PC-3 (cell line): ENCODE measurements around the gene MRC2. TPM values are rescaled to one million over a fixed set of nuclear protein-coding genes. Genes with fewer than 3 reads are reported as not detected.

Experiments used
- ATAC-seq: fragments of 200-7000 bp; cut with Tn5 transposase; 2 replicates; pipeline ENCODE4 v1.9.1; 2020; ENCODE audit warnings: mild to moderate bottlenecking, moderate library complexity
- BruUV-seq: library from RNA; stranded (reverse); fragments of 400-500 nt; replicated peaks from 2 replicates; lab custom pipeline; 2021; lab: Mats Ljungman, UMichigan
- CTCF ChIA-PET: fragments of 300-600 bp; sonication (Branson Sonifier 250); formaldehyde crosslinking; loops from one replicate; lab custom pipeline; 2022; ENCODE audit warnings: antibody characterized with exemption; lab: Charles Lee
- POLR2A ChIA-PET: fragments of 300-600 bp; sonication (Branson Sonifier 250); formaldehyde crosslinking; loops from one replicate; lab custom pipeline; 2022; ENCODE audit warnings: antibody characterized with exemption; ENCODE audit not compliant: unreplicated experiment; lab: Charles Lee
- DNase-seq: peaks from one replicate; pipeline ENCODE4 v3.0.0-alpha.2; 2015
- H2AFZ ChIP-seq: fragments of 300-600 bp; sonication (generic); 2 replicates; pipeline ENCODE4 v1.6.0; 2016; ENCODE audit warnings: antibody characterized with exemption, low read length
- H3F3A ChIP-seq: fragments of 300-600 bp; sonication (generic); one replicate; pipeline ENCODE4 v1.6.0; 2017; ENCODE audit warnings: antibody characterized with exemption, low read length, control low read depth, mild to moderate bottlenecking; ENCODE audit not compliant: unreplicated experiment
- H3K27ac ChIP-seq: fragments of 300-600 bp; sonication (generic); 2 replicates; pipeline ENCODE4 v1.5.1; 2016; ENCODE audit warnings: mild to moderate bottlenecking, low read length
- H3K27me3 ChIP-seq: fragments of 300-600 bp; sonication (generic); 2 replicates; pipeline ENCODE4 v1.6.1; 2016; ENCODE audit warnings: low read length, mixed read lengths
- H3K36me3 ChIP-seq: fragments of 300-600 bp; sonication (generic); 2 replicates; pipeline ENCODE4 v1.6.1; 2016; ENCODE audit warnings: low read depth, mixed run types, low read length, mixed read lengths
- H3K4me1 ChIP-seq: fragments of 300-600 bp; sonication (generic); 2 replicates; pipeline ENCODE4 v1.5.1; 2016; ENCODE audit warnings: low read length; ENCODE audit not compliant: insufficient read depth
- H3K4me2 ChIP-seq: fragments of 300-600 bp; sonication (generic); 2 replicates; pipeline ENCODE4 v1.6.0; 2016; ENCODE audit warnings: low read length
- H3K4me3 ChIP-seq: fragments of 300-600 bp; sonication (generic); 2 replicates; pipeline ENCODE4 v1.5.1; 2016; ENCODE audit warnings: mild to moderate bottlenecking, low read length, mixed read lengths
- H3K79me2 ChIP-seq: fragments of 300-600 bp; sonication (generic); 2 replicates; pipeline ENCODE4 v1.6.1; 2017; ENCODE audit warnings: low read length, mixed read lengths
- H3K9ac ChIP-seq: fragments of 300-600 bp; sonication (generic); 2 replicates; pipeline ENCODE4 v1.6.0; 2016; ENCODE audit warnings: mild to moderate bottlenecking, low read length
- H3K9me2 ChIP-seq: fragments of 300-600 bp; sonication (generic); replicated peaks from 2 replicates; pipeline ENCODE4 v1.6.1; 2016; ENCODE audit warnings: mixed run types, low read length, mixed read lengths
- H3K9me3 ChIP-seq: fragments of 300-600 bp; sonication (generic); 2 replicates; pipeline ENCODE4 v1.6.1; 2016; ENCODE audit warnings: low read length, mixed read lengths
- H4K20me1 ChIP-seq: fragments of 300-600 bp; sonication (generic); 2 replicates; pipeline ENCODE4 v1.6.1; 2016; ENCODE audit warnings: low read length, mixed read lengths
- EZH2 ChIP-seq: fragments of 300-600 bp; sonication (generic); IDR thresholded peaks from one replicate; pipeline ENCODE4 v1.6.1; 2017; ENCODE audit warnings: antibody characterized with exemption, mild to moderate bottlenecking, low read length; ENCODE audit not compliant: unreplicated experiment
- EZH2phosphoT487 ChIP-seq: fragments of 300-600 bp; sonication (generic); IDR thresholded peaks from 2 replicates; pipeline ENCODE4 v1.6.1; 2018; ENCODE audit warnings: mild to moderate bottlenecking, antibody characterized with exemption, low read length, borderline replicate concordance
- intact Hi-C: fragments of 100-400 bp; cut with micrococcal nuclease; formaldehyde crosslinking; loops from 2 replicates; pipeline ENCODE4 v1.9.0; 2023
- total RNA-seq: library from RNA; depleted of rRNA; stranded (reverse); fragments of >200 nt; gene quantifications from 2 replicates; pipeline ENCODE4 v1.2.3, GENCODE V29; 2014
- TF ChIP-seq, protein P1 (sequence below): fragments of 300-600 bp; sonication (generic); conservative IDR thresholded peaks from 2 replicates; pipeline ENCODE4 v1.5.1; 2017; ENCODE audit warnings: antibody characterized with exemption, low read depth, mild to moderate bottlenecking, low read length

MRC2 gene
- total RNA-seq, 1 experiment from 2014 or later, result 13.5 TPM

DNA sequence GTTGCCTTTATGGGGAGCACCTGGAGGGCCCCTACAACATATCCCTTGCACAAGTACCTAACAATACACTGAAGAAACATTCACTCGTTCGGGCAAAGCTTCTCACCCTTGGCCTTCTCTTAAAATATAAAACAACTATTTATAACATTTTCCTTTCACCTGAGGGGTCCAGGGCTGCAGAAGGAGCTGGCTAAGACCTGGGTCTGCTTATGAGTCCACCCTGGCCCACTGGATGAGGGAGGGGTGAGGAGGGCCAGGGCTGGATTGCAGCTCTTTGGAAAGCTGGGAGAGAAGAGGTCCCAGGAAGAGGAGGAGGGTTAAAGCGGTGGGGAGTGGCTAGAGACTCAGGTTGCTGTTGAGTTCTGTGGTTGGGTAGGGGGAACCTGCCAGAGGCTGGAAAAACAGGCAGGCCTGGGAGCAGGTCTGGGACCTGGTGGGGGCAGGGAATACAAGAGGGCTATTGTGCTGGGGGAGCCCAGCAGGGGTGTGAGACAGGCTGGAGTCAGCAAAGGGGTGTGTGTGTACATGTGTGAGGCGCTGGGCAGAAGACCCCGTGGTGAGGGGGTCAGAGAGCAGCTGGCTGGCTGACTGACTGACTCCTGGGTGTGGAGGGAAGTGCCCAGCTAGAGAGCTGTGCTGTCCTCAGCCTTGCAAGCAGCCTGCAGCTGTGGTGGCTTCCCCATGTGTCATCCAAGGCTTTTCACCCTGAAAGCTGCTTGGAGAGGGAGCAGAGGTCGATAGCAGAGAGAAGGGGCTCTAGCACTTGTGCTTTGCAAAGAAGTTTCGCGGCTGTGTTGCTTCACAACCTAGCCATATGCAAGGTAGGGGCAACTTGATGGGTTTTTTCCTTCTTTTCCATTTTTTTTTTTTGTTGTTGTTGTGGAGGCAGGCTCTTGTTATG, 10.2 kb upstream of the MRC2 start:
- peak; percentile 19; the same call in 1 of the 2 replicates for ATAC-seq
- Histone ChIP-seq H3K9ac (no peak overlapping the region), H3K27me3 (no peaks in the 10 kb centered on the region), H4K20me1 (no peaks in the 10 kb centered on the region), H2AFZ (no peak overlapping the region), H3K27ac (no peak overlapping the region), H3K9me3 (no peaks in the 10 kb centered on the region), H3K9me2 (no peaks in the 10 kb centered on the region), H3K4me1 (no peaks in the 10 kb centered on the region), H3K79me2 (no peaks in the 10 kb centered on the region), H3K36me3 (peaks cover 3% of the 10 kb centered on the region; the same call in 1 of the 2 replicates), H3F3A (no peaks in the 10 kb centered on the region), H3K4me3 (no peak overlapping the region), H3K4me2 (no peak overlapping the region)
- no TSS peak for BruUV-seq
- intact Hi-C loops, result no loop called here
- TF ChIP-seq, protein P1, sequence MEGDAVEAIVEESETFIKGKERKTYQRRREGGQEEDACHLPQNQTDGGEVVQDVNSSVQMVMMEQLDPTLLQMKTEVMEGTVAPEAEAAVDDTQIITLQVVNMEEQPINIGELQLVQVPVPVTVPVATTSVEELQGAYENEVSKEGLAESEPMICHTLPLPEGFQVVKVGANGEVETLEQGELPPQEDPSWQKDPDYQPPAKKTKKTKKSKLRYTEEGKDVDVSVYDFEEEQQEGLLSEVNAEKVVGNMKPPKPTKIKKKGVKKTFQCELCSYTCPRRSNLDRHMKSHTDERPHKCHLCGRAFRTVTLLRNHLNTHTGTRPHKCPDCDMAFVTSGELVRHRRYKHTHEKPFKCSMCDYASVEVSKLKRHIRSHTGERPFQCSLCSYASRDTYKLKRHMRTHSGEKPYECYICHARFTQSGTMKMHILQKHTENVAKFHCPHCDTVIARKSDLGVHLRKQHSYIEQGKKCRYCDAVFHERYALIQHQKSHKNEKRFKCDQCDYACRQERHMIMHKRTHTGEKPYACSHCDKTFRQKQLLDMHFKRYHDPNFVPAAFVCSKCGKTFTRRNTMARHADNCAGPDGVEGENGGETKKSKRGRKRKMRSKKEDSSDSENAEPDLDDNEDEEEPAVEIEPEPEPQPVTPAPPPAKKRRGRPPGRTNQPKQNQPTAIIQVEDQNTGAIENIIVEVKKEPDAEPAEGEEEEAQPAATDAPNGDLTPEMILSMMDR, result no peak
- TF ChIP-seq EZH2 (no peak), EZH2phosphoT487 (no peak)
- DNase-seq, result no peak
- POLR2A ChIA-PET, result no interaction called here
- CTCF ChIA-PET, result no interaction called here

DNA sequence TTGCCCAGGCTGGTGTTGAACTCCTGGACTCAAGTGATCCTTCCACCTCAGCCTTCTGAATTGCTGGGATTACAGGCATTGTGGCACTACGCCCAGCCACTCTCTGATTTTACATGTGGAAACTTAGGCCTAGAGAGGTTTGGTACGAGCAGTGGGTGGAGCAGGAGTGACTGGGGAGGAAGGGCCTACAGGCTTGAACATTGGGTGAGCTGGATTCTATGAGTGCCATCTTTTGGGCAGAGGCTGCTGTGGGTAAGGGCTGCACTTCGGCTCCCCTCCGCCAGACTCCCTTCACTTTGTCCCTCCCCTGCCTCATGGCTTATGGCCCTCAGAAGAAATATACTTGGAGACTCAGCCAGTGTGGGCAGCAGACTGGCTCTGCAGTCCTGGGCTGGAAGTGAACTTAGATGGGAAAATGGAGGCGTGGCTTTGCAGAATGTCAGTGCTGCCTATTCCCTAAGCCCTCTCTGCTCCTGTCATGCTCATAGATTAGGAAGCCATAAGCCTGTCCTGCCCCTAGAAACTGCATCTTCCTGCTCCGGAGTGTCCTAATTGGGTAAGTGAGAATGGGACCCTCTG, 9.5 kb upstream of the MRC2 start:
- TF ChIP-seq EZH2phosphoT487 (no peak), EZH2 (no peak)
- TF ChIP-seq, protein P1, result no peak
- H3K4me2 ChIP-seq, result no peak overlapping the region
- ChIA-PET CTCF (no interaction called here), POLR2A (no interaction called here)
- H3K9ac ChIP-seq, result no peak overlapping the region
- no peaks in the 10 kb centered on the region for H3K79me2 ChIP-seq
- no peaks in the 10 kb centered on the region for H3K9me3 ChIP-seq
- H4K20me1 ChIP-seq, result no peaks in the 10 kb centered on the region
- H3K27ac ChIP-seq, result no peak overlapping the region
- no peak overlapping the region for H3K4me3 ChIP-seq
- BruUV-seq, result no TSS peak
- no peaks in the 10 kb centered on the region for H3K27me3 ChIP-seq
- no peaks in the 10 kb centered on the region for H3K4me1 ChIP-seq
- no peaks in the 10 kb centered on the region for H3K9me2 ChIP-seq
- DNase-seq (no peak), ATAC-seq (no peak)
- intact Hi-C loops, result no loop called here
- no peaks in the 10 kb centered on the region for H3F3A ChIP-seq
- peaks cover 2% of the 10 kb centered on the region; the same call in 1 of the 2 replicates for H3K36me3 ChIP-seq
- H2AFZ ChIP-seq, result no peak overlapping the region
